Islet precursor cell (in vitro differentiated cells): Measurements from ENCODE around the gene HNRNPUL1.

ENCODE experiments used
- DNase-seq: peaks from one replicate; pipeline ENCODE4 v3.0.0-alpha.2; 2018

The HNRNPUL1 gene

GRCh38 chr19:41234512-41235168, 29.5 kb upstream of the HNRNPUL1 start:
- no peak for DNase-seq

- no peak for DNase-seq
These were observed 28.7 kb upstream of the HNRNPUL1 start for GRCh38 chr19:41235480-41235879.

DNA sequence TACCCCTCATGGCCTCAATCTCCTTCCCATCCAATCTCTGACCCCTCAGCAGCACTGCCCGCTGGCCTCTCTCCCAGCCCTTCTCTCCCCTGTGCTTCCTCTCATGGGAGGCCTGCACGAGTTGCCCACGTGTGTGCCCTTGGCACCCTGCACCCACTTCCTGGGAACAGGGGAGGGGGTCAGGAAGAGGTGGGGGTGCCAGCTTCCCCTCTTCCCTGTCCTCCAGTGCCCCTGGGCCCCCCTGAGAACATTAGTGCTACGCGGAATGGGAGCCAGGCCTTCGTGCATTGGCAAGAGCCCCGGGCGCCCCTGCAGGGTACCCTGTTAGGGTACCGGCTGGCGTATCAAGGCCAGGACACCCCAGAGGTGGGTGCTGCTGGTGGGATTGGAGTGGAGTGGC, 25.9 kb upstream of the HNRNPUL1 start:
- peak; percentile 36 for DNase-seq

- DNase-seq: no peak
These were observed 24.8 kb upstream of the HNRNPUL1 start for GRCh38 chr19:41239363-41239762.

DNA sequence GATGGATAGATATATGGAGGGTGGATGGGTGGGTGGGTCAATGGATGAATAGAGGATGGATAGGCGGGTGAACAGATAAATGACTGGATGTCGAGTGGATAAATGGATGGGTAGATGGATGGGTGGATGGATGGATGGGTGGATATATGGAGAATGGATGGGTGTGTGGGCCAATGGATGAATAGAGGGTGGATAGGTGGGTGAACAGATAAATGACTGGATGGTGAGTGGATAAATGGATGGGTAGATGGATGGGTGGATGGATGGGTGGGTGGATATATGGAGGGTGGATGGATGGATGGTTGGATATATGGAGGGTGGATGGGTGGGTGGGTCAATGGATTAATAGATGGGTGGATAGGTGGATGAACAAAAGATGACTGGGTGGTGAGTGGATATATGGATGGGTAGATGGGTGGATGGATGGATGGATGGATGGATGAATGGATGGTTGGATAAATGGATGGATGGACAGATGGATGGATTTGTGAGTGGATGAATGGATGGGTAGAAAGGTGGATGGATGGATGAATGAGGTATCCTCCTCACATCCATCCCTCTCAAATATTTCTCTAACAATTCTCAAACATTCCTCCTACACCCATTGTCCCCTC, 24.1 kb upstream of the HNRNPUL1 start:
- DNase-seq: no peak

DNA sequence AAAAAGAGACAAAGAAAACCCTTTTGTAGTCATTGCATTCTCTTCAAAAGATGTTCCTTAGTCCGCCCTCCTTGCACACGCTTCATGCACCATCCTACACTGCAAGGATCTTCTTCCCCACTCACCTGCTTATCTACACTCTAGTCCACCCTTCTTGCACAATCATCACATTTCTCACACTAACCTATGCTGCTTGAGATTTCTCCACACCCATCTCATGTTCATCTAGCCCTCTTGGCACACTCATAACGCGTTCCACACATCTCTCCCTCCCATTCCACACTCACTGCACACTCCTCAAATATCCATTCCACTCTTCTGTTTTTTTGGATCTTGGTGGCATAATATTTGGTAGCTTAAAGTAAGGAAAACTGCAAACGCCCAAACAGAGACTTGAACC, 22.3 kb upstream of the HNRNPUL1 start:
- DNase-seq: no peak

- DNase-seq: no peak
These were observed 20.1 kb upstream of the HNRNPUL1 start for GRCh38 chr19:41244117-41244516.

- DNase-seq: no peak
These were observed 18.3 kb upstream of the HNRNPUL1 start for GRCh38 chr19:41245843-41246242.

DNA sequence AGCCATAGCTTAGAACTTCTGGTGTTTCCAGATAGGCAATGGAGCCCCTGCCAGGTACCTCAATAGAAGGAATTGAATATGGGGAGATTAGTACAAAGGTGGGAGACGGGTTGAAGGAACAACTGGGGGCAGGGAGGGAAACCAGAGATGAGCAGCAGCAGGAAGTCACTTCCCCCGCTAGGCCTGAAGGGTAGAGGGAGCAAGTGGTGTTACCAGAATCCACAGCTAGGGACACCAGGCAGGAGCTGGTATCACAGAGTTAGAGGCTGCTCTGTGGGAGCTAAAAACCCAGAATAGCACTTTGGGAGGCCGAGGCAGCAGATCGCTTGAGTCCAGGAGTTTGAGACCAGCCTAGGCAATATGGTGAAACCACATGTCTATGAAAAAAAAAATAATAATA, 15.3 kb upstream of the HNRNPUL1 start:
- DNase-seq: peak; percentile 52

GRCh38 chr19:41249707-41250423, 14.3 kb upstream of the HNRNPUL1 start:
- DNase-seq: peak; percentile 52

GRCh38 chr19:41253660-41254059, 10.5 kb upstream of the HNRNPUL1 start:
- DNase-seq: no peak

GRCh38 chr19:41255171-41255570, 9.0 kb upstream of the HNRNPUL1 start:
- DNase-seq: no peak

DNA sequence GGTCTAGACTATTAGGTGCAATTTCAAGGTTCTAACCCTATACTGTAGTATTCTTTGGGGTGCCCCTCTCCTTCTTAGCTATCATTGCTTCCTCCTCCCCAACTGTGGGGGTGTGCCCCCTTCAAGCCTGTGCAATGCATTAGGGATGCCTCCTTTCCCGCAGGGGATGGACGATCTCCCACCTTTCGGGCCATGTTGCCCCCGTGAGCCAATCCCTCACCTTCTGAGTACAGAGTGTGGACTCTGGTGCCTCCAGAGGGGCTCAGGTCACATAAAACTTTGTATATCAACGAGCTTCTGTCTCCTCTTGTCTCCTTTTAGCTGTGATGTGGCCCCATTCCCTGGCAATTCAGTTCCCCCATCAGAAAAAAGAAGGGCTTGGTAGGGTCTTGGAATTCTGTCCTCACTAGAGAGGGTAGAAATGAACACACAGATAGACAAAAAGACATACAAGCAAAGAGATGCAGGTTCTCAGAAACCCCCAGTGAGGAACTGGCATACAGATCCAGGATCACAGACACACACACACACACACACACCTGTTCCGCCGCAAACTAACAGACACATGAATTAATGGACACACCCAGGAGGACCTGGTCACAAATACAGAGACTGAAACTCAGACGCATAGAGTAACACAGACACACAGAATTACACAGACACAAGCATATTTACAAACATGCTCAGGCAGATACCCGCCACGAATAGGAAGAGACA, 2.5 kb upstream of the HNRNPUL1 start:
- no peak for DNase-seq

- DNase-seq: peak; percentile 74
These were observed 926 bp upstream of the HNRNPUL1 start for GRCh38 chr19:41263042-41263849.

- DNase-seq: peak; percentile 69
These were observed 616 bp downstream of the HNRNPUL1 start for GRCh38 chr19:41264581-41265394.

GRCh38 chr19:41265395-41266153, 1.4 kb downstream of the HNRNPUL1 start:
- DNase-seq: peak; percentile 77

DNA sequence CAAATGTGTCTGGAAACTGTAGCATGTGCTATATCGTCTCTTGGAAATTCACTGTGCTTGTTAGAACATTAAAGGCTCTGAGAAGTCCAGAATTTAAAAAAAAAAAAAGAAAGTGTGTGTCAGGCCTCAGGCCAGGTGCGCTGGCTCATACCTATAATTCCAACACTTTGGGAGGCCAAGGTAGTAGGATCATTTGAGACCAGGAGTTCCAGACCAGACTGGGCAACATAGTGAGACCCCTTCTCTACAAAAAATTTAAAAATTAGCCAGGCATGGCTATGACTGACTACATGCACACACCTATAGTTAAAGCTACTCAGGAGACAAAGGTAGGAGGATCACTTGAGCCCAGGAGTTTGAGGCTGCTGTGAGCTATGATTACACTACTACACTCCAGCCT, 4.9 kb downstream of the HNRNPUL1 start:
- DNase-seq: no peak

- DNase-seq: no peak
These were observed 5.4 kb downstream of the HNRNPUL1 start for GRCh38 chr19:41269571-41269970.

- no peak for DNase-seq
These were observed 8.9 kb downstream of the HNRNPUL1 start for GRCh38 chr19:41273076-41273475.

DNA sequence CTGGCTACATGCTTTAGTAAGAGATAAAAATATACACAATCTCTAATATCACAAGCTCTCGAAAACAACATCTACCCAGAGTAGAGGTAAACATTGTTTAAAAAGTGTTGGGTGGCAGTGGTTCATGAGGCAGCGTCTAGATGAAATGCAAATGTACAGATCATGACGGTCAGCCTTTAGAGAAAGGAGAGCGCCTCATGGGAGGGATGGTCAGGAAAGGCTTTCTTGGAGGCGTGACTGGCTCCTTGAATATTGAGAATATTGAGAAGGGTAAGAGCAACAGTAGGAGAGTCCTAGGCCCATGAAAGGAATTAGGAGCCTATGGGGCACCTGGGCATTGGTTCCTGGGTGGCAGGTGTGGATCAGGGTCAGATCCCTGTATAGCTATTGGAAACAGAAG, 10.6 kb downstream of the HNRNPUL1 start:
- no peak for DNase-seq

DNA sequence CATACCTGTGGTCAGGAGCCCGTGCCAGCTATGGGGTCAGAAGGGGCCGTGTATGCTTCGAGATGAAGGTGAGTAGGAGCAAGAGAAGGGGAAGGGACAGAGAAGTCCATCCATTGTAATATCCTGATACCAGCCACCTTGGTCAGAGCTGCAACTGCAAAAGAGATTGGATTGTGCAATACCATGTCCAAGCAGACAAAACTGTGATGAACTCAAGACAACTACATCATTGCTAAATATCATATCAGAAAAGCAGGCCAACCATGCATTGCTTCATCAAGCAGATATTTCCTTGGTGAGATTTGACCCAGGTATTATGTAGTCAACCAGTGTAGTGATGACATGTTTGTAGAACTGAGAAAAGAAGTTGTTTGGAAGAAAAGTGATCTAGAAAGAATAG, 12.1 kb downstream of the HNRNPUL1 start:
- DNase-seq: no peak
